ENCODE results near the gene FRZB.

Gene FRZB

DNA sequence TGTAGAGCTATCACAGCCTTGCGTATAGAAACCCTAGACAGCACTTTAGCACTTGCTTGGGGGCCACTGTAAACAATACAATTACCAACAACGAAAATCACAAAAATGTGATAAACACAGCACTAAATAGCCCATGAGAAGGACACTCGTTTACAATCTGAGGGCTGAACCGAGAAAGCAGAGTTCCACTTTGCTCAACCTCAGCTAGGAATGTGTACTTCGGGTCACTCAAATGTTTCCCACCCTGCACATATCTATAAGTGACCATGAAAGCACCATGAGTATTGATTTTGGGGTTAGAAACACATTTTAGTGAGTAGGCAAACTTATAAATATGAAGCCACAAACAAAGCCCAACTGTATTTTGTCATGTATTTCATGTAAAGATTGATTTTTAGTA, 62.3 kb downstream of the FRZB start:
- in situ Hi-C loops (cut with MboI; ENCODE audit: low pct_unique_long_range_greater_than_20kb, low sequenced_read_pairs, unreplicated experiment): no loop called here
- DNase-seq (ENCODE audit: low spot score): no peak
- TF ChIP-seq, protein P1, sequence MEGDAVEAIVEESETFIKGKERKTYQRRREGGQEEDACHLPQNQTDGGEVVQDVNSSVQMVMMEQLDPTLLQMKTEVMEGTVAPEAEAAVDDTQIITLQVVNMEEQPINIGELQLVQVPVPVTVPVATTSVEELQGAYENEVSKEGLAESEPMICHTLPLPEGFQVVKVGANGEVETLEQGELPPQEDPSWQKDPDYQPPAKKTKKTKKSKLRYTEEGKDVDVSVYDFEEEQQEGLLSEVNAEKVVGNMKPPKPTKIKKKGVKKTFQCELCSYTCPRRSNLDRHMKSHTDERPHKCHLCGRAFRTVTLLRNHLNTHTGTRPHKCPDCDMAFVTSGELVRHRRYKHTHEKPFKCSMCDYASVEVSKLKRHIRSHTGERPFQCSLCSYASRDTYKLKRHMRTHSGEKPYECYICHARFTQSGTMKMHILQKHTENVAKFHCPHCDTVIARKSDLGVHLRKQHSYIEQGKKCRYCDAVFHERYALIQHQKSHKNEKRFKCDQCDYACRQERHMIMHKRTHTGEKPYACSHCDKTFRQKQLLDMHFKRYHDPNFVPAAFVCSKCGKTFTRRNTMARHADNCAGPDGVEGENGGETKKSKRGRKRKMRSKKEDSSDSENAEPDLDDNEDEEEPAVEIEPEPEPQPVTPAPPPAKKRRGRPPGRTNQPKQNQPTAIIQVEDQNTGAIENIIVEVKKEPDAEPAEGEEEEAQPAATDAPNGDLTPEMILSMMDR (IDR thresholded peaks at IDR 0.05; ENCODE audit: extremely low read depth, insufficient read depth, missing control alignments): no peak

DNA sequence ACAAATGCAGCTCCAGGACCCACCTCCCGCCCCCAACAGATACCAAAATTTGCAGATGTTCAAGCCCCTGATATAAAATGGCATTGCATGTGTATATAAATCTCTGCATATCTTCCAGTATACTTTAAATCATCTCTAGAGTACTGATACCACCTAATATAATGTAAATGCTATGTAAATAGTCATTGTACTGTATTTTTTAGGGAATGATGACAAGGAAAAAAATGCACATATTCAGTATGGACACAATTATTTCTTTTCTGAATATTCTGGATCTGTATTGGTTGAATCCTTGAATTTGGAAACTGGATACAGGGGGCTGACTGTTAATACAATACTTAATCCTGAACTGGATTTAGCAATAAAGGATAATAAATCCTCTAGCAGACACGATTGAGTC, 67.7 kb downstream of the FRZB start:
- in situ Hi-C loops (cut with MboI; ENCODE audit: low pct_unique_long_range_greater_than_20kb, low sequenced_read_pairs, unreplicated experiment): no loop called here
- TF ChIP-seq, protein P1 (IDR thresholded peaks at IDR 0.05; ENCODE audit: extremely low read depth, insufficient read depth, missing control alignments): no peak
- no peak for DNase-seq (ENCODE audit: low spot score)

DNA sequence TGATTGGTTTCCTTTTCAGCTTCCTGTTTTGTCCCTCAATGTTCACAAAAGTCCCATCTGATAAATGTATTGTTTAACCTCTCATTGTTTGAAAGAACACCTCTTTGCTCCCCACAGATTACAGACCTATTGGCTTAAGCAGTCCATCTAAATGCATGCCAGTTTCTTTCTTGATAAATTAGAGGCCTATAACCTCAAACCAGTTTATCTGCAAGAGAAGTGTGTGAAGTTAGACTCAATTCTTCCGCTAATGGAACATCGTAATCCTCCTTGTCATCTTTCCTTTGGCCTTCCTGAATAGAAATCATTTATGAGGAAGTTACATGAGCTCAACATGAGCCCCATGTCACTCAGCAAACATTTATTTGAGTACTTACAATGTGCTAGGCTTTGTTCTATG, 74.0 kb downstream of the FRZB start:
- DNase-seq (ENCODE audit: low spot score): no peak
- in situ Hi-C loops (cut with MboI; ENCODE audit: low pct_unique_long_range_greater_than_20kb, low sequenced_read_pairs, unreplicated experiment): no loop called here
- TF ChIP-seq, protein P1 (IDR thresholded peaks at IDR 0.05; ENCODE audit: extremely low read depth, insufficient read depth, missing control alignments): no peak

DNA sequence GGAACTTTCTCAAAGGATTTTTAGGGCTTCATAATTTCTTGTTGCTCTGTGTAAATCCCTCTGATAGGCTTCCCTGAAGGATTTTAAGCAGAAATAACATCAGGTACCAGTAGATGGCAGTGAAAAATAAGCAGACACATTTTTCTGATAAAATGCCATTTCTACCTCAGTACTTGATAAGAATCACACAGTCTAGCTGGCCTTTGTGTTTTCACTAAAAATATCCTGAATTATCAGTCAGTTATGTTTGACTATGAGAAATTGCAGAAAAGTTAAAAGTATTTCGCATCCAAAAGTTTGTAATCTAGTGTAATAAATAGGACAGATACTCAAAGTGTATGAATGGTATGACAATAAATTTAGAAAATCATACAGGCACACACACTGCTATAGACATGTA, 81.7 kb downstream of the FRZB start:
- TF ChIP-seq, protein P1 (IDR thresholded peaks at IDR 0.05; ENCODE audit: extremely low read depth, insufficient read depth, missing control alignments): peak; percentile 45
- no peak for DNase-seq (ENCODE audit: low spot score)

DNA sequence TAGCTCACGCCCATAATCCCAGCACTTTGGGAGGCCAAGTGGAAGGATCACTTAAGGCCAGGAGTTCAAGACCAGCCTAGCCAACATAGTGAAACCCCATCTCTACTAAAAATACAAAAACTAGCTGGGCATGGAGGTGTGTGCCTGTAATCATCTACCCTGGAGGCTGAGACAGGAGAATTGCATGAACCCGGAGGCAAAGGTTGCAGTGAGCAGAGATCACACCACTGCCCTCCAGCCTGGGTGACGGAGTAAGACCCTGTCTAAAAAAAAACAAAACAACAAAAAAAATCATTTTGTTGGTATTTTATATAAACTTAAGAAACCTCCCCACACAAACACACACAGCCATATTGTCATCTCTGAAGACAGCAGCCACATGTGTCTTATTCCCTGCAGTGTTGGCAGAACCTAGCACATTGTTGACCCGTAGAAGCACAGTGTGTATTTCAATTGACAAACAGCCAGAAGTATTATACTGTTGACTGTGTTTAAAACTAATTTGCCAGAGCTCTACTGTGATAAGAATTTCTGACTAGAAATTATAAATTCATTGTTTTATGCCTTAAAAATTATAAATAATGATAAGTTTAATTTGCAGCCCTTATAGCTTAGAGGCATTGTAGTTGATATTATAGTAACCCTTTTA, 82.3 kb downstream of the FRZB start:
- TF ChIP-seq, protein P1 (IDR thresholded peaks at IDR 0.05; ENCODE audit: extremely low read depth, insufficient read depth, missing control alignments): no peak
- in situ Hi-C loops (cut with MboI; ENCODE audit: low pct_unique_long_range_greater_than_20kb, low sequenced_read_pairs, unreplicated experiment): loop anchor here (10.0 kb wide), 1 partner anchor 201 kb away; no protein-coding TSS in a partner anchor
- no peak for DNase-seq (ENCODE audit: low spot score)

More for the DNA sequence above, 81.7 kb downstream of the FRZB start:
- in situ Hi-C loops (cut with MboI; ENCODE audit: low pct_unique_long_range_greater_than_20kb, low sequenced_read_pairs, unreplicated experiment): loop anchor here (10.0 kb wide), 1 partner anchor 200 kb away; no protein-coding TSS in a partner anchor

All from GM13977 (cell line).